BE2C (cell line): ENCODE results near the gene BMS1.

Experiments used
- DNase-seq: peaks from one replicate; pipeline ENCODE4 v3.0.0-alpha.2; 2020
- H3K27me3 ChIP-seq: fragments of 250-450 bp; sonication (Bioruptor Pico); 2 replicates; pipeline ENCODE4 v1.5.1; 2020; ENCODE audit warnings: mild to moderate bottlenecking
- H3K36me3 ChIP-seq: fragments of 250-450 bp; sonication (Bioruptor Pico); 2 replicates; pipeline ENCODE4 v1.5.1; 2020; ENCODE audit warnings: mild to moderate bottlenecking
- H3K4me1 ChIP-seq: fragments of 250-450 bp; sonication (Bioruptor Pico); 2 replicates; pipeline ENCODE4 v1.5.1; 2020
- H3K4me3 ChIP-seq: 2 replicates; pipeline ENCODE4 v1.5.1; 2011; ENCODE audit warnings: low read depth, low read length
- H3K9me3 ChIP-seq: fragments of 250-450 bp; sonication (Bioruptor Pico); 2 replicates; pipeline ENCODE4 v1.5.1; 2020
- TF ChIP-seq, protein P1 (sequence below): IDR thresholded peaks from 2 replicates; pipeline ENCODE4 v1.5.1; 2012; ENCODE audit warnings: mild to moderate bottlenecking, low read depth, low read length

Gene BMS1

DNA sequence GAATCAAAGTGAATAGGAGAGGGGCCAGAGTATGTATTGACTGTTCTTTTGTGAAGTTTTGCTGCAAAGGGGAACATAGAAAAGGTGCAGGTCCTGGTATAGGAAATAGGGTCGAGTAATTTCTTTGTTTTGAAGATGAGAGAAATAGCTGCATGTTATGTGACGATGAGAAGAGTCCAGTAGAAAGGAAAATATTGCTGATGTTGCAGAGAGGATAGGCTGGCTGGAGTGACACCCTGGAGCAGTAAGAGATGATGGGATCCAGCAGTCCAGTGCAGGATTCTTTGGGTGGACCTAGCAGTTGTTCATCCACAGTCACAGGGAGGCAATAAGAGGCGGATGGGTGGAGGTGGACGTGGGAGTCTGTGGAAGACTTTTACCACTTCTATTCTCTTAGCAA lies 2.1 kb upstream of the BMS1 start:
- H3K9me3 ChIP-seq = no peaks in the 10 kb centered on the region
- TF ChIP-seq, protein P1, sequence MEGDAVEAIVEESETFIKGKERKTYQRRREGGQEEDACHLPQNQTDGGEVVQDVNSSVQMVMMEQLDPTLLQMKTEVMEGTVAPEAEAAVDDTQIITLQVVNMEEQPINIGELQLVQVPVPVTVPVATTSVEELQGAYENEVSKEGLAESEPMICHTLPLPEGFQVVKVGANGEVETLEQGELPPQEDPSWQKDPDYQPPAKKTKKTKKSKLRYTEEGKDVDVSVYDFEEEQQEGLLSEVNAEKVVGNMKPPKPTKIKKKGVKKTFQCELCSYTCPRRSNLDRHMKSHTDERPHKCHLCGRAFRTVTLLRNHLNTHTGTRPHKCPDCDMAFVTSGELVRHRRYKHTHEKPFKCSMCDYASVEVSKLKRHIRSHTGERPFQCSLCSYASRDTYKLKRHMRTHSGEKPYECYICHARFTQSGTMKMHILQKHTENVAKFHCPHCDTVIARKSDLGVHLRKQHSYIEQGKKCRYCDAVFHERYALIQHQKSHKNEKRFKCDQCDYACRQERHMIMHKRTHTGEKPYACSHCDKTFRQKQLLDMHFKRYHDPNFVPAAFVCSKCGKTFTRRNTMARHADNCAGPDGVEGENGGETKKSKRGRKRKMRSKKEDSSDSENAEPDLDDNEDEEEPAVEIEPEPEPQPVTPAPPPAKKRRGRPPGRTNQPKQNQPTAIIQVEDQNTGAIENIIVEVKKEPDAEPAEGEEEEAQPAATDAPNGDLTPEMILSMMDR = no peak
- H3K4me1 ChIP-seq = no peaks in the 10 kb centered on the region
- H3K4me3 ChIP-seq = no peak overlapping the region
- H3K27me3 ChIP-seq = peaks cover 10% of the 10 kb centered on the region; the same call in 1 of the 2 replicates
- no peak for DNase-seq
- H3K36me3 ChIP-seq = peaks cover 4% of the 10 kb centered on the region

DNA sequence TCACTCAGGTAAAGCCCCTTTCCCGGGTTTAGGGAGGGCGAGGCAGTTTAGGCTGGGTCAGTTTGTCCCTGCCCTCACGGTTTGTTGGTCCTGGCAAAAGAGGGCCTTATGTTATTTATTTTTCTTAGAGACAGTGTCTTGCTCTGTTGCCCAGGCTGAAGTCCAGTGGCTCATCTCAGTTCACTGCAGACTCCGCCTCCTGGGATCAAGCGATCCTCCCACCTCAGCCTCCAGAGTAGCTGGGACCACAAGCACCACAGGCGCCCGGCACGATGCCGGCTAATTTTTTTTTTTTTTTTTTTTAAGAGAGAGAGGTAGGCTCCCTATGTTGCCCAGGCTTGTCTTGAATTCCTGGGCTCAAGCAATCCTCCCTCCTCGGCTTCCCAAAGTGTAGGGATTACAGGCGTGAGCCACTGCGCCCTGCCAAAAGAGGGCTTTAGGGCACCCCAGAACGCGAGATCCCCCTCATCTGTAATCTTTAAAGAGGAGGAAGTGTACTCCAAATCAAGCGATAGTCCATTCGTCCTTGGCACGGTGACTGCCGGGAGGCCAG lies 626 bp upstream of the BMS1 start:
- Histone ChIP-seq H3K9me3 (no peaks in the 10 kb centered on the region), H3K4me1 (no peaks in the 10 kb centered on the region), H3K36me3 (peaks cover 14% of the 10 kb centered on the region), H3K4me3 (peak overlapping the region; percentile 95), H3K27me3 (peaks cover 5% of the 10 kb centered on the region; the same call in 1 of the 2 replicates)
- TF ChIP-seq, protein P1 = no peak
- DNase-seq = no peak

DNA sequence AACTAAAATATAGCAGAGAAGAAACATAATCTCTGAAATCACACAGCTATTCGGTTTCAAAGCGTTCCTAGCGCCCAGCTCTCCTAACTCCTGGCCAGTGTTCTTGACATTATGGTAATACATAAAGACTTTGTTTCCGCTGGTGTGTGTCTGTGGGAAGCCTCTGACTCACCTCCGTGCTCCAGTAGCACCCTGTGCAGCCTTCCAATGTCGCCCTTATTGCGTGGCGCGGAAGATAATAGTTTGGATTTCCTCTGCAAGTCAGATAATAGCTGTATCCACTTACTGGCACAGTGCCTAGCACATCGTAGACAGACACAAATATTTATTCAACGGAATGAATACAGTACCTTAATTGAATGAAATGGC lies 570 bp downstream of the BMS1 start:
- H3K4me1 ChIP-seq = no peaks in the 10 kb centered on the region
- peak overlapping the region; percentile 95 for H3K4me3 ChIP-seq
- H3K36me3 ChIP-seq = peaks cover 22% of the 10 kb centered on the region
- peak; percentile 18 for DNase-seq
- TF ChIP-seq, protein P1 = no peak
- H3K9me3 ChIP-seq = no peaks in the 10 kb centered on the region
- no peaks in the 10 kb centered on the region for H3K27me3 ChIP-seq

DNA sequence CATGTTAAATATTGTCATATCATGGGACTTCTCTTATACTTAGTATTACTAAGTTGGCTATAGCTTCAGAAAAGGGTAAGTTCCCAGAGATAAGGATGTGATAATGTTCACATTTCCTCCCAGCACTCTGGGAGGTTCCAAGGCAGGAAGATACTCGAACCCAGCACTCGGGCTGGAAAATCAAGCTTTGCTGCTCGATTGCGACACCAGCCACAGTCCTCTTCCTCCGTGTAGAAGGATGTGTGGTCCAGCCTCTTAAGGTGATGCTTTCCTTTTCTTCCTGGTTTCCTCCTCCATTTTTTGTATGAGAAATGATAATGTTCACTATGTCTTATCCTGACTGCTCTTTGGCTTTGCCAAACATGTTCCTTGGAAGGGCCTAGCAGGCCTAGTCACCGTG lies 3.2 kb downstream of the BMS1 start:
- Histone ChIP-seq H3K36me3 (peaks cover 33% of the 10 kb centered on the region), H3K9me3 (no peaks in the 10 kb centered on the region), H3K27me3 (no peaks in the 10 kb centered on the region), H3K4me3 (no peak overlapping the region), H3K4me1 (no peaks in the 10 kb centered on the region)
- DNase-seq = no peak
- TF ChIP-seq, protein P1 = no peak

DNA sequence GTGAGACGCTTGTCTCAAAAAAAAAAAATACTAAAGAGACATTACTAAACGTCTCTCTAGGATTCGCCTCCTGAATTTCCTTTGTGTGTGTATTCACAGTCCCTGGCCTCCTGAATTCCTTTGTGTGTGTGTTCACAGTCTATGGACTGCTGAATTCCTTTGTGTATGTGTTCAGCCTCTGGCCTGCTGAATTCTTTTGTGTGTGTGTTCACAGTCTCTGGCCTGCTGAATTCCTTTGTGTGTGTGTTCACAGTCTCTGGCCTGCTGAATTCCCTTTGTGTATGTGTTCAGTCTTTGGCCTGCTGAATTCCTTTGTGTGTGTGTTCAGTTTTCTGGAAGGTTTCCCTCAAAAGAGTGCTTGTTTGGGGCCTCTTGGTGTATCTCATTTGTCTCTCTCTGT lies 8.2 kb downstream of the BMS1 start:
- Histone ChIP-seq H3K4me3 (no peak overlapping the region), H3K36me3 (peaks cover 65% of the 10 kb centered on the region), H3K9me3 (no peaks in the 10 kb centered on the region), H3K27me3 (no peaks in the 10 kb centered on the region), H3K4me1 (no peaks in the 10 kb centered on the region)
- DNase-seq = no peak
- TF ChIP-seq, protein P1 = no peak

DNA sequence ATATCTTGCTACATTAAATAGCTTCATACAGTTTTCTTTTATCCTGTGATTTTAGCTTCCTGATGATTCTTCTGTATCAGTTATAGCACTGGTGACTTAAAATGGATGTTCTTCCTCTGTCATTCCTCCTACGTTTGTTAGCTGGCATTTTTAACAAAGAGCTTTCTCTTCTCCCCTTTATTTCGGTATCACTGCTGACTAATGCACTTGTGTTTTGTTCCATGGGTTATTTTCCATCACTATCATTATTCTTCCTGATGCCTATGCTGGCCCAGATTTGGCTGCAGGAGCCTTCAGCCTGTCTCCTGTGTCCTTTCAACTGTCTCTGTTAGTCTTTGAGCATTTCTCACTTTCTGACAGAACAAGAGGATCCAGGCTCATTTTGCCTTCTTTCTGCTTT lies 13.1 kb downstream of the BMS1 start:
- Histone ChIP-seq H3K4me3 (no peak overlapping the region), H3K36me3 (peaks cover 86% of the 10 kb centered on the region), H3K4me1 (no peaks in the 10 kb centered on the region), H3K9me3 (no peaks in the 10 kb centered on the region), H3K27me3 (no peaks in the 10 kb centered on the region)
- no peak for DNase-seq
- TF ChIP-seq, protein P1 = no peak
